Measurements from ENCODE around the gene HOOK1.
"Not testable (repeated sequence)": the region's sequence is repeated elsewhere in the genome, so short reads cannot be mapped to it uniquely, and the experiment has no call there.

The HOOK1 gene

DNA sequence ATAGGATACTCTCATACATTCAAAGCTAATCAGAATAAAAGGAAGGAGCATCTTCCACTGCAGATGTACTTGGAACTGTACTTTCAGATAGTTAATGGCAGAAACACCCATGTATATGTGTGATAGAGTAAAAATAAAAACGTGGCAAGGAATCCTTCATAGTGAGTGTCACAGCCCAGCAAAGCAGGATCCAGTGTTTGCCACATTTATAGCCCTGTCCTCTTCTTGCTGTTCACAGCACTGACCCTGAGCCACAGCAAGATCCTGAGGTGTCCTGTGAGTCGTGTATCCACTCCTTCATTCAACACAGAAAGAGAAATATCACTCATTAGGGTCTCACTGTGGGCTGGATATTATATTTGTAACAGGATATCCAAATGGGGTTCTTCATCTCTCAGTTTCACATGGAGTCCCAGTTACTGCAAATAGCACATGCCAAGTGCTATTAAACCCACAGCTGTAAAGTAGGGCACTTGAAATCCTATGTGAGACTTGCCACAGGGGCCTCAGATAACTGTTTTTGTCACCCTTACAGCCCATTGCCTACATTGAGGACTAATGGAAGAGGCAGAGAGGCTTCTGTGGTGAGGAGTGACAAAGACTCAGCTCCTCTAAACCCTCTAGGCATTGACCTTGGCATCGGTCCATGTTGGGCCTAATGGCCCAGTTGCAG, 70.5 kb downstream of the HOOK1 start:
- no peak for DNase-seq (ENCODE audit: low read depth in 2 of 2)

DNA sequence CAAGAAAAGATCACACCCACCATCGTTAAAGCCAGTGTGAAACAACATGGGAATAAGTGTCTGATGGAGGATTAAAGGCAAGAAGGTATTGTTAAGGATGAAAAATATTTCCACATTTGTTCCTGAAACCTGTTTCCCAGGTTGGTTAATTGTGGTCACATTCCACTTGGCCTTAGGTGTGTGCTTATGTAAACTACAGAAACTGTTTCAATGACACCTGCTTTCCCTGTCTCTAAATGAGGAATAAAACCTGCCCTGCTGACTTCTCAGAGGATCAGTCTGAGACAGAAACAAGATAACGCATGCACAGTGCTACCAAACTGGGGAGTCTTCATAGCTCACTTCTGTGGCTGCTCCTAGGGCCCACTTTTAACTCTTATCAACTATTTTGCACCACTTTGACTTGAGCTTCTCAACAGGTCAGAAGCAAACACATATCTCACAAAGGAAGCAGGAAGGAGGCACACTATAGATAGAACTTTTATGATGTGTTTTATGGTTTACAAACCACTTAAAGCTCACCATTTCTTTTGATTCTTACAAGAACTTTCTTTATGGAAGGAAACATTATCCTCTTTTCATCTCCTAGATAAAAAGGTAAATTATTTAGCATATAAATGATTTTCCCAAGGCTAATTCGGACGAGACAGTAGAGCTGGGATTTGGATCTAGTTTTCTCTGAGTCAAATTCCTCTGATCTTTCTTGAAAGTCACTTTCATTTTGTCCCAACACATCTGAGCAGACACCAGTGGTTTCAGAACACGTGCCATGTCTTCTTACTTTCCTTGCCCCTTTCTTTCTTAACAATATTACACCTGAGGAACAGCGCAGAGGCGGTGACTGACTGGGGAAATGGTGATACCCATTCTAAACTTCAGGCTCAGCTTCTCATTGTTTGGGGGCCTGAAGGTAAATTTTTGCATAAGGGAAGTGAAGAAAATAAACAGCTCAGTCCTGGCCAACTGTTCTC, 78.4 kb downstream of the HOOK1 start:
- DNase-seq (ENCODE audit: low read depth in 2 of 2), result no peak

GRCh38 chr1:59897165-59897564, 82.4 kb downstream of the HOOK1 start:
- DNase-seq (ENCODE audit: low read depth in 2 of 2), result no peak

- DNase-seq (ENCODE audit: low read depth in 2 of 2), result no peak
These were observed 84.2 kb downstream of the HOOK1 start for GRCh38 chr1:59898927-59899326.

DNA sequence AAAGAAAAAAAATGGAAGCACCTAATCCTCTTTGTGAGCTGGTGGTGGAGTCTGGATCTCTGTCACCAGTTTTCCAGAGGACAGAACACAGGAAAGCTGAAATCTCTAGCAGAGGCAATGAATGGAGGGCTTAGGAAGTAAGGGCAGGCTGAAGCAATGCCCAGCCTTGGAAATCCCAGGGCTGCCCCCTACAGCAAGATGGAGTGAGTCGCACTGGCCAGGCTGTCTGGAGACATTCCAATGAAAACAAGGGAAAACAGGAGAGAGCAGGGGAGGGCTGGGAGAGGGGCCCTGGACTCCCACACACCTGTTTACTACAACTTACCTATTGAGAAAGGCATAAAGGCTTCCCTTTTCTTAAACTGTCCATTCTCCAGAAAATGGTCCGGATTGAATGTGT, 85.9 kb downstream of the HOOK1 start:
- DNase-seq (ENCODE audit: low read depth in 2 of 2), result no peak

- DNase-seq (ENCODE audit: low read depth in 2 of 2), result no peak
These were observed 87.1 kb downstream of the HOOK1 start for GRCh38 chr1:59901770-59902388.

GRCh38 chr1:59903141-59903754, 88.5 kb downstream of the HOOK1 start:
- DNase-seq (ENCODE audit: low read depth in 2 of 2), result no peak

GRCh38 chr1:59906931-59907330, 92.2 kb downstream of the HOOK1 start:
- no peak for DNase-seq (ENCODE audit: low read depth in 2 of 2)

DNA sequence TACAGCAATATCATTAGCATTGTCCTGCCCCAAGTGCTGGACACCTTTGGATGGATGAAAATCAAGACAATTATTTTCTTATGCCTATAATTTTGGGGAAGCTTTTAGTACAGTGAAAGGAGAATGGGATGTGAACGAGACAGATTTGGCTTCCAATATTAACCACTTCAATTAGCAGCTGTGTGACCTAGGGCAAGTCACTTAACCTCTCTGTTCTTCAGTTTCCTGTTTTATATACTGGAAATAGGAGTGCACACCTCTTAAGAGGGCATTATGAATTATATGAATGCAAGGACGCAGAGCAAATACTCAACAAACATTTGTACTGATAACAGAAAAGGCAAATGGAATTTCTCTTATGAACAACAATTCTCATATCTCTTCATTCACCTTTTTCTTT, 93.3 kb downstream of the HOOK1 start:
- DNase-seq (ENCODE audit: low read depth in 2 of 2), result no peak

- no peak for DNase-seq (ENCODE audit: low read depth in 2 of 2)
These were observed 93.9 kb downstream of the HOOK1 start for GRCh38 chr1:59908682-59909081.

DNA sequence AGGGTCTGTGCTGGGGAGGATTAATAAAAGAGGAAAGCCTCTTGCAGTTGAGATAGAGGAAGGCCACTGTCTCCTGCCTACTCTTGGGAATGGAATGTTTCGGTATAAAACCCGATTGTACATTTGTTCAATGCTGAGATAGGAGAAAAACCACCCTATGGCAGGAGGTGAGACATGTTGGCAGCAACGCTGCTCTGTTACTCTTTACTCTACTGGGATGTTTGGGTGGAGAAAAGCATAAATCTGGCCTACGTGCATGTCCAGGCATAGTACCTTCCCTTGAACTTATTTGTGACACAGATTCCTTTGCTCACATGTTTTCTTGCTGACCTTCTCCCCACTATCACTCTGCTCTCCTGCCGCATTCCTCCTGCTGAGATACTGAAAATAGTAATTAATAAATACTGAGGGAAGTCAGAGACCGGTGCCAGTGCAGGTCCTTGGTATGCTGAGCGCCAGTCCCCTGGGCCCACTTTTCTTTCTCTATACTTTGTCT, 100.1 kb downstream of the HOOK1 start:
- DNase-seq (ENCODE audit: low read depth in 2 of 2), result not testable (repeated sequence)

DNA sequence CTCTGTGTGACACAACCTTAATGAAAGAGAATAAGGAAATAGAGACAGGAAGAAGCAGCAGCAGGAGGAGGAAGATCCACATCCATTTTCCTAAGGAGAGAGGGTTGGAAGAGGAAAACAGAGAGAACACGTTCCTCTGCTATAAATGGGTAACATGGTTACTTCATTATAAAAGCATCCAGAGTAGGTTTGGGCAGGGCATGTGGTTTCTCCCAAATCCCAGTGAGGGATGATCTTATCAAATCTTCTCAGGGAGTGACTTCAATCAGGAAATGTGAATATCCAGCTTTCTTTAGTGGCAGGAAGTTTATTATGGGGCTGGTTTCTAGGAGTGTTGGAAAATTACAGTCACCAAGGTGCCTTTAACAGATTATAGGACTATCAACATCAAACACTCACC, 100.8 kb downstream of the HOOK1 start:
- no peak for DNase-seq (ENCODE audit: low read depth in 2 of 2)

- no peak for DNase-seq (ENCODE audit: low read depth in 2 of 2)
These were observed 102.5 kb downstream of the HOOK1 start for GRCh38 chr1:59917026-59917784.

DNA sequence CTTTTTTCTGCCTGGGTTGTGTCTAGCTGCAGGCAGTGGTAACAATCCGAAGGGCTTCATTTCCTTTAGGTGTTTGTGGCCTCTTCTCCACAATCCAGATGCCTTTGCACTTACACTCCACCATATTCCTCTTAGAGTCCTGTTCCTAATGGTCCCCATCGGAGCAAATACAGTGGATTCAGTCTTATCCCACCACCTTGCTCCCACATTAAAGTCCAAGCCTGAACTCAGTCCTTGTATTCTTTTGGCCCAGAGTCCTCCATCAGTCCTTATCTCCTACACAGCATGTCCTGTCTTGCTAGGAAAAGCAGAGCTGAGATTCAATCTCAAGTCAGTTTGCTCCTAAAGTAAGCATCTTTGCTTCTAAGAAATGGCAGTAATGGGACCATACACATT, 103.0 kb downstream of the HOOK1 start:
- DNase-seq (ENCODE audit: low read depth in 2 of 2), result no peak

- no peak for DNase-seq (ENCODE audit: low read depth in 2 of 2)
These were observed 105.0 kb downstream of the HOOK1 start for GRCh38 chr1:59919746-59920145.

DNA sequence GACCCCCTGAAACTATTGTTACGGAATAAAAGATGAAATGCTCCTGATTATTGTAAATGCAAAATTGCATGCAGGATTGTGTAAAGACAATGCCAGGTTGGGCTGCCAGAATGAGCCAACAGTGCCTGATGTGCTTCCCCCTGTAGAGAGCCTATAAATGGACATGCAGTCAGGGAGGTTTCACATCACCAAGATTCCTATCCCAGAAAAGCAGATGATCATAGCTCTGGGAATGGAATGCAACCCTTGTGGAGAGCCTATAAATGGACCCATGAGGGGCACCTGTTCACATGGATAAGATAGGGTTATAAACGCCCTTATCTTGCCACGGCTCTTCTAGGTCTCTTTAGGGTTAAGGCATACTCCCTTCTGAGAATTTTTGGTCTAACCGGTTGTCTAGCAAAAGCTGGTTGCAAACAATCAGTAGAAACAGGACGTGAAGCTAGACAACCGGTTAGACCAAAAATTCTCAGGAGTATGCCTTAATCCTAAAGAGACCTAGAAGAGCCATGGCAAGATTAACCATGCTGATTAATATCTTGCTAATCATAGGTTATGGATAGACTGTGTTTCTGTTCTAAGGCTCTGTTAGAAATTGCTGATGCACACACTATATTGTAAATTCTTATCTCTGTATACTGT, 106.6 kb downstream of the HOOK1 start:
- DNase-seq (ENCODE audit: low read depth in 2 of 2), result not testable (repeated sequence)

GRCh38 chr1:59924653-59925052, 109.9 kb downstream of the HOOK1 start:
- DNase-seq (ENCODE audit: low read depth in 2 of 2), result no peak
